Spinal cord (tissue), 10 donors: ENCODE data around the gene GYPC. TPM values are rescaled to one million over a fixed set of nuclear protein-coding genes. Genes with fewer than 3 reads are reported as not detected.
"Not testable (repeated sequence)": the region's sequence is repeated elsewhere in the genome, so short reads cannot be mapped to it uniquely, and the experiment has no call there.

Experiments
- DNase-seq, 6 donors: peaks; one replicate each; pipeline versions ENCODE4 v3.0.0 to v3.0.0-alpha.2; 2013 to 2015; ENCODE audit warnings: low spot score in 6 of 6, low read depth in 4 of 6
- H3K27ac ChIP-seq: one replicate; pipeline ENCODE4 v1.5.1; 2013; ENCODE audit warnings: low read depth, low read length, control low read depth
- H3K27me3 ChIP-seq: one replicate; pipeline ENCODE4 v1.6.1; 2013; ENCODE audit warnings: low read length; ENCODE audit not compliant: control insufficient read depth, insufficient read depth
- H3K36me3 ChIP-seq: one replicate; pipeline ENCODE4 v1.6.1; 2013; ENCODE audit warnings: low read length; ENCODE audit not compliant: control insufficient read depth, insufficient read depth
- H3K4me1 ChIP-seq: one replicate; pipeline ENCODE4 v1.6.1; 2013; ENCODE audit warnings: low read length; ENCODE audit not compliant: control insufficient read depth, insufficient read depth
- H3K4me3 ChIP-seq: one replicate; pipeline ENCODE4 v1.5.1; 2013; ENCODE audit warnings: low read depth, low read length, control low read depth
- H3K9me3 ChIP-seq: one replicate; pipeline ENCODE4 v1.6.1; 2013; ENCODE audit warnings: low read length; ENCODE audit not compliant: control insufficient read depth, insufficient read depth
- WGBS: methylation state at CpG from one replicate; pipeline ENCODE4 v1.1.5; 2013; ENCODE audit warnings: missing lambda C conversion rate; ENCODE audit not compliant: insufficient coverage; 5-methylcytosine and 5-hydroxymethylcytosine counted together
- polyA plus RNA-seq, 2 donors: library from polyadenylated mRNA; unstranded; fragments of 120-200 nt; gene quantifications; one replicate each; pipeline ENCODE4 v1.2.1, GENCODE V29; 2013; ENCODE audit not compliant: insufficient read length in 2 of 2
- total RNA-seq, 2 donors: library from RNA; depleted of rRNA in 1 of 2; stranded (reverse); fragments of 120-200 nt in 1 of 2; fragments of >200 nt in 1 of 2; gene quantifications; one replicate each; pipeline versions ENCODE4 v1.2.3 to v1.2.4, GENCODE V29; 2013 to 2014
- donor health status: healthy.

Gene GYPC
- total and polyA plus RNA-seq, 4 donors = 20.2 to 114 (median 50.6) TPM

- Histone ChIP-seq H3K4me3 (no peak overlapping the region), H3K36me3 (no peaks in the 10 kb centered on the region), H3K9me3 (no peaks in the 10 kb centered on the region), H3K4me1 (no peaks in the 10 kb centered on the region), H3K27ac (no peak overlapping the region), H3K27me3 (no peaks in the 10 kb centered on the region)
- no peak for DNase-seq
- WGBS = 57% methylated on average over 1 of the region's 1 CpG
These were observed 20.2 kb upstream of the GYPC start for GRCh38 chr2:126635736-126636135.

GRCh38 chr2:126637386-126637785 is 18.6 kb upstream of the GYPC start:
- WGBS = 95% methylated on average over 2 of the region's 2 CpGs
- Histone ChIP-seq H3K4me3 (no peak overlapping the region), H3K27ac (no peak overlapping the region), H3K36me3 (no peaks in the 10 kb centered on the region), H3K27me3 (no peaks in the 10 kb centered on the region), H3K4me1 (no peaks in the 10 kb centered on the region), H3K9me3 (no peaks in the 10 kb centered on the region)
- no peak for DNase-seq

GRCh38 chr2:126638746-126639145 is 17.2 kb upstream of the GYPC start:
- 100% methylated on average over 3 of the region's 6 CpGs for WGBS
- H3K4me1 ChIP-seq = no peaks in the 10 kb centered on the region

GRCh38 chr2:126639276-126639675 is 16.7 kb upstream of the GYPC start:
- no peak for DNase-seq

More at GRCh38 chr2:126638746-126639145, 17.2 kb upstream of the GYPC start:
- Histone ChIP-seq H3K9me3 (no peaks in the 10 kb centered on the region), H3K27me3 (no peaks in the 10 kb centered on the region), H3K4me3 (no peak overlapping the region), H3K27ac (no peak overlapping the region), H3K36me3 (no peaks in the 10 kb centered on the region)
- no peak for DNase-seq

GRCh38 chr2:126641294-126641693 is 14.7 kb upstream of the GYPC start:
- not testable (repeated sequence) for H3K27me3 ChIP-seq, H3K4me1 ChIP-seq, DNase-seq, H3K9me3 ChIP-seq, H3K4me3 ChIP-seq, H3K27ac ChIP-seq, H3K36me3 ChIP-seq
- 100% methylated on average over 4 of the region's 9 CpGs for WGBS

More at GRCh38 chr2:126639276-126639675, 16.7 kb upstream of the GYPC start:
- Histone ChIP-seq H3K27ac (no peak overlapping the region), H3K4me1 (no peaks in the 10 kb centered on the region), H3K27me3 (no peaks in the 10 kb centered on the region), H3K4me3 (no peak overlapping the region), H3K9me3 (no peaks in the 10 kb centered on the region), H3K36me3 (no peaks in the 10 kb centered on the region)
- WGBS = 100% methylated on average over 1 of the region's 3 CpGs

GRCh38 chr2:126642031-126642430 is 13.9 kb upstream of the GYPC start:
- no peak for DNase-seq
- Histone ChIP-seq H3K36me3 (no peaks in the 10 kb centered on the region), H3K27me3 (no peaks in the 10 kb centered on the region), H3K4me3 (no peak overlapping the region), H3K27ac (no peak overlapping the region), H3K4me1 (no peaks in the 10 kb centered on the region), H3K9me3 (no peaks in the 10 kb centered on the region)
- WGBS = 65% methylated on average over 3 of the region's 4 CpGs

- no peak overlapping the region for H3K4me3 ChIP-seq
- H3K27ac ChIP-seq = no peak overlapping the region
- DNase-seq = no peak
- no peaks in the 10 kb centered on the region for H3K9me3 ChIP-seq
- H3K36me3 ChIP-seq = no peaks in the 10 kb centered on the region
- no peaks in the 10 kb centered on the region for H3K4me1 ChIP-seq
- no CpG with 5 or more reads among the region's 6 CpGs for WGBS
- H3K27me3 ChIP-seq = no peaks in the 10 kb centered on the region
These were observed 12.5 kb upstream of the GYPC start for GRCh38 chr2:126643431-126643830.

- Histone ChIP-seq H3K9me3 (no peaks in the 10 kb centered on the region), H3K4me1 (no peaks in the 10 kb centered on the region), H3K36me3 (no peaks in the 10 kb centered on the region), H3K27ac (no peak overlapping the region), H3K27me3 (no peaks in the 10 kb centered on the region), H3K4me3 (no peak overlapping the region)
- 82% methylated on average over 3 of the region's 3 CpGs for WGBS
- no peak for DNase-seq
These were observed 12.0 kb upstream of the GYPC start for GRCh38 chr2:126643972-126644371.

- Histone ChIP-seq H3K9me3 (no peaks in the 10 kb centered on the region), H3K36me3 (no peaks in the 10 kb centered on the region), H3K27ac (no peak overlapping the region), H3K4me1 (no peaks in the 10 kb centered on the region), H3K27me3 (no peaks in the 10 kb centered on the region), H3K4me3 (no peak overlapping the region)
- no peak for DNase-seq
- no CpG with 5 or more reads among the region's 2 CpGs for WGBS
These were observed 11.2 kb upstream of the GYPC start for GRCh38 chr2:126644630-126645191.

- Histone ChIP-seq H3K27me3 (no peaks in the 10 kb centered on the region), H3K9me3 (no peaks in the 10 kb centered on the region), H3K36me3 (no peaks in the 10 kb centered on the region), H3K4me1 (no peaks in the 10 kb centered on the region), H3K4me3 (no peak overlapping the region), H3K27ac (no peak overlapping the region)
- DNase-seq = no peak
- WGBS = 100% methylated on average over 1 of the region's 1 CpG
These were observed 10.7 kb upstream of the GYPC start for GRCh38 chr2:126645211-126645618.
